GM23338 (cell line): ENCODE data around the gene FAM162A. TPM values are rescaled to one million over a fixed set of nuclear protein-coding genes. Genes with fewer than 3 reads are reported as not detected.

Experiments used
- ATAC-seq: fragments of 200-7000 bp; cut with Tn5 transposase; 3 replicates; pipeline ENCODE4 v1.9.1; 2020
- DNase-seq: peaks from one replicate; pipeline ENCODE4 v3.0.0-alpha.2; 2015; ENCODE audit warnings: low spot score
- H2AFZ ChIP-seq: fragments of 200-600 bp; sonication (generic); 2 replicates; pipeline ENCODE4 v1.8.0; 2016; ENCODE audit warnings: antibody characterized with exemption, mild to moderate bottlenecking, moderate library complexity
- H3F3A ChIP-seq: fragments of 200-600 bp; sonication (generic); replicated peaks from 2 replicates; pipeline ENCODE4 v1.8.0; 2017; ENCODE audit warnings: antibody characterized with exemption, mixed run types, low read depth
- H3K27ac ChIP-seq: fragments of 200-600 bp; sonication (generic); 2 replicates; pipeline ENCODE4 v1.6.1; 2016; ENCODE audit warnings: low read depth
- H3K27me3 ChIP-seq: fragments of 200-600 bp; sonication (generic); 2 replicates; pipeline ENCODE4 v1.8.0; 2016; ENCODE audit warnings: mild to moderate bottlenecking, mixed run types, moderate library complexity; ENCODE audit not compliant: insufficient read depth
- H3K36me3 ChIP-seq: fragments of 200-600 bp; sonication (generic); 2 replicates; pipeline ENCODE4 v1.8.0; 2016; ENCODE audit warnings: mild to moderate bottlenecking; ENCODE audit not compliant: insufficient read depth
- H3K4me1 ChIP-seq: fragments of 200-600 bp; sonication (generic); 2 replicates; pipeline ENCODE4 v1.8.0; 2016; ENCODE audit warnings: mild to moderate bottlenecking, moderate library complexity; ENCODE audit not compliant: insufficient read depth
- H3K4me2 ChIP-seq: fragments of 200-600 bp; sonication (generic); 2 replicates; pipeline ENCODE4 v1.7.1; 2017; ENCODE audit warnings: mixed run types
- H3K4me3 ChIP-seq: fragments of 200-600 bp; sonication (generic); 2 replicates; pipeline ENCODE4 v1.6.1; 2016; ENCODE audit warnings: mixed run types
- H3K79me2 ChIP-seq: fragments of 200-600 bp; sonication (generic); replicated peaks from 2 replicates; pipeline ENCODE4 v1.8.0; 2017; ENCODE audit warnings: mild to moderate bottlenecking; ENCODE audit not compliant: insufficient read depth
- H3K9me2 ChIP-seq: fragments of 200-600 bp; sonication (generic); 2 replicates; pipeline ENCODE4 v1.8.0; 2017; ENCODE audit not compliant: insufficient read depth
- H4K20me1 ChIP-seq: fragments of 200-600 bp; sonication (generic); replicated peaks from 2 replicates; pipeline ENCODE4 v1.8.0; 2017; ENCODE audit warnings: mild to moderate bottlenecking; ENCODE audit not compliant: insufficient read depth
- H3K27ac Mint-ChIP-seq: 2 replicates; pipeline ENCODE4 v1.8.0; 2020; ENCODE audit warnings: inconsistent platforms, mild to moderate bottlenecking, moderate library complexity, mixed read lengths
- H3K27me3 Mint-ChIP-seq: 3 replicates; pipeline ENCODE4 v1.8.0; 2022; ENCODE audit warnings: low read depth, mild to moderate bottlenecking, moderate library complexity, mixed read lengths, inconsistent platforms; ENCODE audit not compliant: insufficient read depth, poor library complexity
- H3K36me3 Mint-ChIP-seq: 3 replicates; pipeline ENCODE4 v1.8.0; 2021; ENCODE audit warnings: low read depth, mild to moderate bottlenecking, inconsistent platforms, moderate library complexity, mixed read lengths
- H3K4me1 Mint-ChIP-seq: 3 replicates; pipeline ENCODE4 v1.8.0; 2020; ENCODE audit warnings: mild to moderate bottlenecking, inconsistent platforms, mixed read lengths
- H3K4me3 Mint-ChIP-seq: 3 replicates; pipeline ENCODE4 v1.8.0; 2021; ENCODE audit warnings: moderate library complexity, mild to moderate bottlenecking, inconsistent platforms, mixed read lengths
- H3K9me3 Mint-ChIP-seq: 3 replicates; pipeline ENCODE4 v1.8.0; 2020; ENCODE audit warnings: moderate library complexity, mild to moderate bottlenecking, inconsistent platforms, mixed read lengths
- CREB1 ChIP-seq: fragments of 250-450 bp; sonication (Bioruptor Pico); IDR thresholded peaks from 2 replicates; pipeline ENCODE4 v1.5.0; 2020; ENCODE audit warnings: low read depth, mild to moderate bottlenecking, moderate library complexity
- CTCF ChIP-seq, 2 experiments: fragments of 200-600 bp in 1 of 2; sonication (generic) in 1 of 2; conservative IDR thresholded peaks; 2 replicates each; pipeline versions ENCODE4 v1.5.1 to v1.6.1; 2016 to 2017; ENCODE audit warnings: antibody characterized with exemption in 2 of 2, low read depth in 2 of 2, mild to moderate bottlenecking in 2 of 2, moderate library complexity in 1 of 2
- ETS1 ChIP-seq: IDR thresholded peaks from 2 replicates; pipeline ENCODE4 v1.6.1; 2016; ENCODE audit warnings: antibody characterized with exemption
- EZH2 ChIP-seq: fragments of 200-600 bp; sonication (generic); IDR thresholded peaks from one replicate; pipeline ENCODE4 v1.8.0; 2017; ENCODE audit warnings: antibody characterized with exemption, mild to moderate bottlenecking, low read depth; ENCODE audit not compliant: unreplicated experiment
- JUNB ChIP-seq: IDR thresholded peaks from one replicate; pipeline ENCODE4 v1.6.1; 2016; ENCODE audit warnings: antibody characterized with exemption; ENCODE audit not compliant: unreplicated experiment
- NANOG ChIP-seq: IDR thresholded peaks from 2 replicates; pipeline ENCODE4 v1.6.1; 2016; ENCODE audit warnings: antibody characterized with exemption, borderline replicate concordance
- POLR2AphosphoS5 ChIP-seq: IDR thresholded peaks from 2 replicates; pipeline ENCODE4 v1.6.1; 2016; ENCODE audit warnings: antibody characterized with exemption, low read depth
- REST ChIP-seq: IDR thresholded peaks from one replicate; pipeline ENCODE4 v1.6.1; 2018; ENCODE audit warnings: antibody characterized with exemption; ENCODE audit not compliant: unreplicated experiment
- STAT1 ChIP-seq: IDR thresholded peaks from one replicate; pipeline ENCODE4 v1.6.1; 2016; ENCODE audit warnings: antibody characterized with exemption; ENCODE audit not compliant: unreplicated experiment
- ZNF114 ChIP-seq: fragments of 250-450 bp; sonication (Bioruptor Pico); IDR thresholded peaks from 2 replicates; pipeline ENCODE4 v1.5.0; 2020; ENCODE audit warnings: mild to moderate bottlenecking, moderate library complexity
- ZNF331 ChIP-seq: fragments of 250-450 bp; sonication (Bioruptor Pico); IDR thresholded peaks from 2 replicates; pipeline ENCODE4 v1.5.0; 2020; ENCODE audit warnings: low read depth, mild to moderate bottlenecking, moderate library complexity
- polyA plus RNA-seq: library from polyadenylated mRNA; unstranded; fragments of >200 nt; fragmentation: Nextera tagmentation; extraction: Ambion mirVana; gene quantifications from 2 replicates; pipeline ENCODE4 v1.2.1, GENCODE V29; 2016
- total RNA-seq: library from RNA; depleted of rRNA; stranded (reverse); fragments of >200 nt; shearing (Covaris generic); gene quantifications from 2 replicates; pipeline ENCODE4 v1.2.3, GENCODE V29; 2014

Gene FAM162A
- total and polyA plus RNA-seq, 2 experiments from 2014 or later: 35.9 to 234 TPM

- no peak for TF ChIP-seq REST
- TF ChIP-seq ZNF331 (CRISPR knock-in tag): no peak
- no peak for TF ChIP-seq EZH2
- no peak for TF ChIP-seq STAT1
- TF ChIP-seq ETS1: no peak
- no peak for TF ChIP-seq NANOG
- no peak for TF ChIP-seq ZNF114 (CRISPR knock-in tag)
- no peak for TF ChIP-seq JUNB
- no peak for TF ChIP-seq CTCF (conservative IDR thresholded peaks at IDR 0.05; ENCODE audit: low read depth in 2 of 2)
- TF ChIP-seq POLR2AphosphoS5: no peak
- no peak for TF ChIP-seq CREB1 (CRISPR knock-in tag)
Observed at GRCh38 chr3:122421836-122422235, 37.9 kb downstream of the FAM162A start (continued).

- Histone ChIP-seq H3K4me3 (no peak overlapping the region), H3K4me1 (peaks cover 14% of the 10 kb centered on the region; the same call in 1 of the 2 replicates), H3K36me3 (peaks cover 18% of the 10 kb centered on the region; the same call in 1 of the 2 replicates), H2AFZ (no peak overlapping the region), H3K9me2 (no peaks in the 10 kb centered on the region), H3F3A (0 out of 2 replicates have a peak, but pooled peaks cover 3% of the 10 kb centered on the region), H3K79me2 (no peaks in the 10 kb centered on the region), H3K4me2 (no peak overlapping the region), H3K27me3 (no peaks in the 10 kb centered on the region), H4K20me1 (no peaks in the 10 kb centered on the region; the same call in 1 of the 2 replicates), H3K27ac (no peak overlapping the region)
- H3K4me3 Mint-ChIP-seq: no peak overlapping the region
- peaks cover 2% of the 10 kb centered on the region for H3K27me3 Mint-ChIP-seq
- ATAC-seq (no peak), DNase-seq (no peak)
- peaks cover 36% of the 10 kb centered on the region for H3K36me3 Mint-ChIP-seq
- no peak overlapping the region for H3K27ac Mint-ChIP-seq
- H3K9me3 Mint-ChIP-seq: no peaks in the 10 kb centered on the region
- no peaks in the 10 kb centered on the region for H3K4me1 Mint-ChIP-seq
- TF ChIP-seq NANOG (no peak), EZH2 (no peak), POLR2AphosphoS5 (no peak), CREB1 (CRISPR knock-in tag) (no peak), STAT1 (no peak), ETS1 (no peak), CTCF (conservative IDR thresholded peaks at IDR 0.05; ENCODE audit: low read depth in 2 of 2) (no peak)
Observed at GRCh38 chr3:122427857-122428471, 44.0 kb downstream of the FAM162A start.
